ENCODE measurements around the gene SEC31B.

Gene SEC31B

DNA sequence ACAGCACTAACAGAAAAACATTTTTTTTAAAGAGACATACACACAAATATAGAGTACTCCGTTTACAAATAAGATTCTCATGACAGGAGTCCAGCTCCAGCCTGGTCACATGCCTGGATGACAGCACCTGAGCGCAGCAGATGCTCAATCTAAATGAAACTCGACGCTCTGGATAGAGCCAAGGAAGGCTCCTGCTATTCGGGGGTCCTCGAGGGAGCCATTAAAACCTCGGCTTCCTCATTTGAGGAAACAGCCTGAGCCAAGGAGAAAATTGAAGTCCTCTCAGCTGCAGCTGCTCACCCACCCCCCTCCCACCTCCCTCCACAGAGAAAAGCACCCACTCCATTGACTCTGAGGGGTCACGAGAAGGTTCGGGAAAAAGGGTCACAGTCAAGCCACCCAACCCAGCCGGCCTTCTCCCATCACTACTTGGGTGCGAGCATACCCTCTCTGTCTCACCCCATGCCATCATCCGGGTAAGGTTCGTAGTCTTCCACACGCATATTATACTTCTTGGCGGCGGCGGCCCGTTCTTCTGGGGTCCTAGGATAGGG lies 9.3 kb upstream of the SEC31B start:
- peak in 5 of 56 donors; percentile 12 to 37 (median 34) for DNase-seq

DNA sequence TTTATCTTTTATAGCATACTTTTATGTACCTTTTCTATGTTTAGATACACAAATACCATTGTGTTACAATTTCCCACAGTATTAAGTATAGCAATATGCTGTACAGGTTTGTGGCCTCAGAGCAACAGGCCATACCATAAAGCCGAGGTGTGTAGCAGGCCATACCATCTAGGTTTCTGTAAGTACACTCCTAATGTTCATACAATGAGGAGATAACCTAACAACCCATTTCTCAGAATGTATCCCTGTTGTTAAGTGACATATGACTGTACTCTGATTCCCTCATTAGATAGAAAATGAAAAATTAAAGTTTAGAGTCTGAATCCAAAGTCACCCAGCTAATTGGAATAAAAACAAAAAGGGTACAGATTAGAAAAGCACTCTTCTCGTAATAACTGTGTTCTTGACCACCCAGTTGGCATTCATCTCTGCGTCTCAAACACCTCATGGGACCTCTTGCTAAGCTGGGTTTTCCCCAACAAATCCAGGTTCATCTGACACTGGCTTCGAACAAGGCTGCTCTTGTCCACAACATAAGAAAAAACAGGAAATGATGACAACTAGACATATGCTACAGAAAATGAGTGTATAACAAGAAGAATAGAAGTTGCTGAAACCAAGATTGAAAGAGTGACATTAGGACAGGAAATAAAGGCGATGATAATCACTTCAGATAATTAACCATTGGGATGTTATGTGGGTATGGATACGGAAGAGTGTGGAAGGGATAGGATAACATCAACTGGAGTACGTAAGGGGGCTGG lies 8.6 kb upstream of the SEC31B start:
- DNase-seq = no peak

DNA sequence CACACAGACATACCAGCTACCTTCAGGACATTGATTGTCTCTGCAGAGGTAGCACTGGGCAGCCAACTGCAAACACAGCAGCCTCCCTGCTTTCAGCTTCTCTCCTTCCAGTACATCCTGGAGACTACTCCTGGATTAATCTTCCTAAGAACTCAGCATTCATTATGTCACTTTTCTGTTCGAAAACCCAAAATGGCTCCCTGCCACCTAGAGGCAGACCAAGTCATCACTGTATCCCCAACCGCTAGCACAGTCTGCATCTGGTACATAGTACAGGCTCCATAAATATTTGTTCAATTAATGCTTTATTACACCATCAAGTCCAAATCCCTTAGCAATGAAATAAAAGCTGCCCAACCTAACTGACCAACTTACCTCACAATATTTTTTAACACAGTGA lies 5.0 kb upstream of the SEC31B start:
- DNase-seq = no peak

DNA sequence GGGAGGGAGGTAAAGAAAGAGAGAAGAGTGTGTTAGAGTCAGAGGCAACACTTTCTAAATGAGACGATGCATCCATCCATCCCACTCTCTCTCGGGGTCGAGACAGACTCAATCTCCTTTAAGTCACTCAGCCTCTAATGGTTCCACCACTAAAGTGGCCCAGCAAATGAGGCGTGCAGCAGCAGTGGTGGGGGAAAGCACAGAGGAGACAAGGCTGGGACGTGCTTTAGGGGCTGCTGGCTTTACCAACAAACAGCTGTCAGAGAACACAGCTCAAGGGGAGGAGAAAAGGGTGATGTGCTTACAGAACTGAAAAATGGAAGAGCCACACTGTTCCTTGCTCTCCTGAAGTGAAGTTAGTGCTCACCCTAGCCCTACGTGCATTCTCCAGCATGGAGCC lies 4.5 kb upstream of the SEC31B start:
- no peak for DNase-seq

DNA sequence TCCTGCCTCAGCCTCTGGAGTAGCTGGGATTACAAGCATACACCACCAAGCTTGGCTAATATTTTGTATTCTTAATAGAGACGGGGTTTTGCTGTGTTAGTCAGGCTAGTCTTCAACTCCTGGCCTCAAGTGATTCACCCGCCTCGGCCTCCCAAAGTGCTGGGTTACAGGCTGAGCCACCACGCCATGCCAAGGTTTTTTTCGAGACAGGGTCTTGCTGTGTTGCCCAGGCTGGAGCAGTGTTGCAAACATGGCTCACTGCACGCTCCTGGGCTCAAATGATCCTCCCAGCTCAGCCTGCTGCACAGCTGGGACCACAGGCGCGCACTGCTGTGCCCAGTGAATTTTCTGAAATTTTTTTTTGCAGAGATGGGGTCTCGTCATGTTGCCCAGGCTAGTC lies 3.3 kb upstream of the SEC31B start:
- no peak for DNase-seq

DNA sequence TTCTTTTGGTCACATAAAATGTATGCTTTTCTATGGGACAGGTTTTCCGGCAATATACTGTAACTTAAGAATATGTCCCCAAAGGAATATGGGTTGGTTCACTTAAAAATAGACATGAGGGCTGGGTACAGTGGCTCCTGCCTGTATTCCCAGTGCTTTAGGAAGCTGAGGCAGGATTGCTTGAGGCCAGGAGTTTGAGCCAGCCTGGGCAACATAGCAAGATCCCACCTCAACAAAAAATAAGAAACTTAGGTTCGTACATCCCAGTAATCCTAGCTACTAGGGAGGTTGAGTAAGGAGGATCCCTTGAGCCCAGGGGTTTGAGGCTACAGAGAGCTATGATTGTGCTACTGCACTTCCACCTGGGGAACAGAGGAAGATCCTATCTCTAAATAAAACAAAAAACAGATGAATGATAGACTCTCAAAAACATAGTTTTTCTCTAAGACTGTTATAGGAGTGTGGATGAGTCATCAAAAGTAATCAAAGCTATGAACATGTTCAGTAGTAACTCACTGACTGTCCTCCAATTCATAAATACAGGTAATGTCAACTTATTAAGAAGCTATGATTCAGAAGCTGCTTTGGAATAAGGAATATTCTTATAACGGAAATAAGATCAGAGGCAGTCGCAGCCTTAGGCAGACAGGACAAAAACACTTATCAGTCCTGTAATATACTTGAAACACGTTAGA lies 2.6 kb upstream of the SEC31B start:
- no peak for DNase-seq

DNA sequence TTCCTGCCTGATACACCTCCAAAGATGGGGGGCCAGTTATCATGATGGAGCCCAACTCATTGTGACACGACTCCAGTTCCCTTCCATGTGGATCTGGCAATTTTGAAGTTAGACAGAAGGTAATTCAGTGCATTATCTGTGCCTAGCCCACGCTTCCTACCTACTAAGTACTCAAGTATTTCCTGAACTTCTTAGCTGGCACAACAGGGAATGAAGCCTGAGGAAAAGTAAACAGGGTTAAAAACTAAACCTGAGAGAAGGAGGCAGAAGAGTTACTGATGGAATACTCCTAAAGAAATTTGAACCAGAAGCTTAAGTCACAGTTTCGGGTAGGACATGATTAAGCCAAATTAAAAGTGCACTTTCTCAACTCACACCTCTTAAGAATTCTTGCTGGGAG lies 1.1 kb upstream of the SEC31B start:
- DNase-seq = no peak

DNA sequence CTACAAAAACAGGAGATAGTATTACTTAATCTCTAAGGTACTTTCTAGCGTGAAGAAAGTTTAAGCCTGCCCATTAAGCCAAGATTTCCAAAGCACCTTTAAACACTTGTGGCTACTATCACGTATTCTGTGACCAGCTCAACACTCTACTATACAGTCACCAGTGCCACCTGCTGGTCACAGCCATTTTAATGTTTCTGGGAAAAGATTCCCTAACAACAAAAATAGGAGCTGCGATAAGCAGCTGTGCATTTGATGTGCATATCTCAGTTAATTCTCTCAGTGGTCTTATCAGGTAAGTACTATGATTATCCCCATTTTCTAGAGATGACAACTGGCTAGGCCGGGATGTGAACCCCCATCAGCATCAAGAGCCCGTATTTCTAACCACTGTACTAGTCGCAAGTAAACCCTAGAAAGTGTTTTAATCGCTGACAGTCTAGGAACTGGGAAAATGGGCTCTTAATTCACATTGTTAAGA lies 860 bp downstream of the SEC31B start:
- peak in 40 of 56 donors; percentile 3 to 83 (median 28) for DNase-seq

DNA sequence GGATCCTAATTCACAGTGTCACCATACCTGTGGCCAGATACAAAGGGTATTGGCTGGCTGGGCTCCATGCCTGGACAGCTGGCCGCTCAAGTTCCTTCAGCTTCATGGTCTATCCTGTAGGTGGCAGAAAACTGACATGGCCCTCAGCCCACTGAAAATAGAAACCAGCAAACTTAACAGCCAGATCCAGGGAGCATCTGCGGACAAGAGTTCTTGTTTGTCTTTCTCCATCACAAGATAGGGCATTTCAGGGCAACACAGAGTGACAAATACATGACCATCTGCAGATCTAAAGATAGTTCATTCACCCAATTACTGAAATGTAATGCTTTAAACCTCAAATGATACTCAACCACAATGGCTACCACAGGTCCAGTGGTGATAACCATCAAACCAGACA lies 2.8 kb downstream of the SEC31B start:
- DNase-seq = no peak

DNA sequence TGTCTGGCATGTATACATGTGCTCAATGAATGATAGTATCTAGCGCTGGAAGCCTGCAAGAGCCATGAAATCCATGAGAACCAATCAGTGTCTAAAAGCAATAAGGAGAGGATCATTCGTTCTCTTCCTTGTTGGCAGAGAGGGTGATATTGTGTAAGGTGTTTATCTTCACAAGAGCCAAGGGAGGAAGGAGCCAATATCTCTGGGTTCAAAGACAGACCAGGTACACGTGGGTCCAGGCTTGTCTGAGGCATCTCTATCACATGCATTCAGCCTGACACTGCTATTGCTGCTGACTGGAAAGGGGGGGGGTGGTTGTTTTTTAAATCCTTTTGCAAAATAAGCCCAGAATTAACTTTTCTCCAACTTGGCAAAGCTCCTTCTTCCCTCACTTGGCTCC lies 4.0 kb downstream of the SEC31B start:
- no peak for DNase-seq

DNA sequence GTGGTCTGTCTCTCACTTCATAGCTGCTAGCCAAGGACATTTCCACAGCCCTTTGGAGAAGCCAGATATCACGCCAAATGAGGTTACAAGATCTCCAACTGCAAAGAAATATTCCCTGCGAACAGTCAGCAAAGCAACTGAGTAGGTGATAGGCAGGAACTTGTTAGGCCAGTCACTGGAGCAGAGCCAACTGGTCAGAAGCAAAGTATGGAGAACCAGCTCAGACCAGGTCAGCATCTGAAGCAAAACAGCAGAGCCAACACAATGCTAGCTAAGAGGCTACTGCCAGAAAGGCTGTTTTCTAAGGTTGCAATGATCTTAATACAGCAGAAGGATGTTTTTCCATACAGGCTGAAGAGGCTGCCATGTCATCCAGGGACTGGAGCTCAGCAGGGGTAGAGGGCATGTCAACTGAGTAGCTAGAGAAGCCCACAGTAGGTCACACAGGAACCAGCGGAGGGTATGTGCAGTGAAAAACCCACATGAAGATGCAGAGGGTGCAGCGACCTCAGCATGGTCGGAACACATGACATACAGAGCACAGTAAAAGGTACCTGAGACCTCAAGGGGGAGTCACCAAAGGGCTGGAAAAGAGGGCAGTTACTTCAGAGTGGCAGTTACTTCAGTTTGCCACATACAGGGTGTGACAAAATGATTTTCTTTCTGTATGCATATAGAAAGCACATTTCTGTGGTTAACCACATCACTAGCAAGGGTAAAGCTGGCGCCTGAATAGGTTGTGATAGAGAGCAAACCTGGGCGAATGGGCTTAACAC lies 8.9 kb downstream of the SEC31B start:
- no peak for DNase-seq

DNA sequence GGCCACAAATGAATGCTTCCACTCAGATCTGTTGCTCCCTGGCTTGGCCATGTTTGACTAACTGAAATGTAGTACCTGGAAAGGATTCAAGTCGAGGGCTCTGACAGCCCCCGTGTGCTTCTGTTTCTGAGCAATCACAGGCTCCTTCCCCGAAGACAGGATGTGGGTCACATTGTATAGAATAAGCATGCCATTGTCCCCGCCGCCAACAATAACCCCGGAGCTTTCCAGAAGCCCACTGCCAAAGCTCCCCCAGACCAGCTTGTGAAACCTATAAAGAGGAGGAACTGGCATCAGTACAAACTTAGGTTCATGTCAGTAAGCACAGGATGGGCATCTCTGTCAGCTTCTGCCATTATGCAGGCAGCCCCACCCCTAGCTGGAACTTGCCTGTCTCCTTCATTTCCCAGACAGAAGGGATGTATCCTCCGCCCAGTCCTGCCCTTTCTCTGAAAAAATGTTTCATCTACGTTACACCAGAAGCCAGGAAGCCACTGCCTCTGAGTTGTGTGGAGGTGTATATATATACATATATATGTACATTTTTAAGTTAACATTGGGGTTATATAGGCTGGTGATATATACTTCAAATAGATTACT lies 10.3 kb downstream of the SEC31B start:
- DNase-seq = no peak

DNA sequence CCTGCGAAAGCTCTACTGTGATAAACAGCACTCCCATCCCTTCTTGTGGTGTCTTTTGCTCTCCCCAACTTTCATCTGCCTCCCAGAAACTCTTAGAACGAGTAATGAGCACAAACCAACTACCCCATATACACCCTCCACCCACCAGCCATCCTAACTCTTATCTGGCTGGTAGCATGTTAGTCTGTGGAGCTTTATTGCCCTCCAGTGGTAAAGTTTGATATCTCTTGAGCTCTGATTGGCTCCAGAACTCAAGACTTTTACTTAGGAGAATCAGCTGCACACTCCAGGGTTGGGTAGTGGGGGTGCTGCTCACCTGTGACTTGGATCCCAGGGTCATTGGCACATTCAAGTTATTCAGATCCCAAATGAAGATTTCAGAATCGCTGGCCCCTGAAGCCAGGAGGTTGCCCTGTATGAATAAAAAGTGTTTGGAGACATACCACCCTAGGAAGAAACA lies 10.9 kb downstream of the SEC31B start:
- no peak for DNase-seq

DNA sequence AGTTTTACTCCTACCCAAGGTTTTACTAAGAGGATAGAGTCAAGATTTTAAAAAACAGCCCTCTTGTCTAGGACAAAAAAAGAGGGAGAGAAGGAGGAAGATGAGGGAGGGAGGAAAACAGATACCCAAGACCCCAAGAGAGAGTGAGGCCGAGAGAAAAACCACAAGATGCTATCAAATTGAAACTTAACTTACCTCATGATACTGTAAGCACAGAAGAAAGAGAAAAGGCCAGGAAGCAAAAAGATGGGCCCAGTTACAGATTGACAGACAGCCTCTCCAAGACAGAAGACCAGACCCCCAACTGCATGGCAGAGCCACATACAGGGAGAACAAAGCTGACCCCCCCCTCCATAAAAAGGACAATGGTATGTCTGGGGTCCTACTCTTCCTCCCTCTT lies 11.4 kb downstream of the SEC31B start:
- no peak for DNase-seq

DNA sequence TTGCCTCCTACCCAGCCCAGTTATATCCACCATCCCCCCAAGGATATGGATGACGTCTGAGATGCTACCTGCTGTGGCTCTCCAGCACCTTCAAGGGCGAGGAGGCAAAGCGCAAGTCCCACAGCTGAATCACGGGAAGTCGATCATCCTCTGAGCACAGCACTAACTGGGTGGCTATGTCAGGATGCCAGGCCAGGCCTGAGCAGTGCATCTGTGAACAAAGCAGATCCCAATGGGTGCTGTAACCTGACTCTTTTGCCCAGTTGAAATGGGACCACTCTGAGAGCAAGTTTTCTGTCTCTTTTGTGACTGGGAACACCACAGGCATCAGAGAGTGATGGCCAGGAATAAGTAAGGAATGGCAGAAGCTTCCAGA lies 12.3 kb downstream of the SEC31B start:
- no peak for DNase-seq

DNA sequence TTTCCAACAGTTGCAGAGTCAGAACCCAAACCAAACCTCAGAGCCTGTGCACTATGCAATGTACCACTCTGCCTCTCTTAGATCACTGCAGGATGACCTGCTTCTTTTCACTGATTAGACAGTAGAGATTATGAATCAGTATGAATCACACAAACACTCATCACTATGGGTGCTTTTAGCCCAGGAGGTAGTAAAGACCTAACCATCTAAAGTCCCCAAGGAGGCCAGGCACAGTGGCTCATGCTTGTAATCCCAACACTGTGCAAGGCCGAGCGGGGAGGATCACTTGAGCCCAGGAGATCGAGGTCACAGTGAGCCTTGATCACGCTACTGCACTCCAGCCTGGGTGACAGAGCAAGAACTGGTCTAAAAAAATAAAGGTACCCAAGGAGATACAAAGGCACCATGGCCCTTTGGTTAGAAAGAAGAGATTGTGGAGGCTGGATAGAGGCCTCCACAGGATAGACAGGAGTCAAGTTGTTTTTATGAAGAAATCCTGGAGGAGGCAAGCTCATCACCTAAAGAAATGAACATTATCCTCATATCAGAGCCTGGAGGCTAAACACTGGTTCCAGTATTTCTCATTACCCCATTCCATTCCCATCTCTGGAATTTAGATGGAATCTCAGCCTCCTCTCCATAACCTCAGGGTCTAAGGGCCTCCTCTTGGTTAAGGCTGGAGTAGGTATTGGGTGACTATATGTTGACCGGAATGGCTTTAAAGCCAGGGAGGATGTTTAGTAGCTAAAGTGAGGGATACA lies 12.9 kb downstream of the SEC31B start:
- no peak for DNase-seq

DNA sequence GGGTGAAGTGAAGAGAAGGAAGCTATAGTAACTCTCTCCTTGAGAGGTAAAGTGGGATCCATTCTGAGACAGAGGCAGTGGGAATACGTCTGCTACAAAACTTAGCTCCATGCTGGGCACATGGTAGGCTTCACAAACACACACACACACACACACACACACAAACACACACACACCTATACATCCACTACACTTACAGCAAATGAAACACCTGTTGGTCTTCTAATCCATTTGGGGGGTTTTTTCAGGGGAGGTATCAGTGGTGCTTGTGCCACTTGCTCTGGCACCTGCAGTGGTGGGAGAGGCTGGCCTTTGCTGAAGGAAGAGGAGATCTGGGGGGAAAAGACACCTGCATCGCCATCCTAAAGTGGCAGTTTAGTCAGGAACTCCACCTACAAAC lies 14.5 kb downstream of the SEC31B start:
- no peak for DNase-seq

DNA sequence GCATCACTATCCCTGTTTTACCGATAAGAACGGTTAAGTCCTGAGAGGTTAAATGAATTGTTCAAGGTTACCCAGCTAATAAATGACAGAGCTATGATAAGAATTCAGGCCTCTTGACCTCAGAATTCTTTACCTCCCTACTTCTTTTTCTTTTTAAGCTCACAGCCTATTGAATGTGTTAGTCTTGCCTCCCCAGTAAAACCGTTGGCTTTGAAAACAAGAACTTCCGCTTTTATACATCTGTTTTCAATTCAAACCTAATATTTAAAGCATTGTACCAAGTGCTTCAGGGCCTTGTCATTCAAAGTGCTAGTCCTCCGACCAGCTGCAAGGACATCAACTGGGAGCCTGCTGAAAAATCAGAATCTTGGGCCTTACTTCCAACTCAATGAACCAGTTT lies 15.6 kb downstream of the SEC31B start:
- DNase-seq = no peak

DNA sequence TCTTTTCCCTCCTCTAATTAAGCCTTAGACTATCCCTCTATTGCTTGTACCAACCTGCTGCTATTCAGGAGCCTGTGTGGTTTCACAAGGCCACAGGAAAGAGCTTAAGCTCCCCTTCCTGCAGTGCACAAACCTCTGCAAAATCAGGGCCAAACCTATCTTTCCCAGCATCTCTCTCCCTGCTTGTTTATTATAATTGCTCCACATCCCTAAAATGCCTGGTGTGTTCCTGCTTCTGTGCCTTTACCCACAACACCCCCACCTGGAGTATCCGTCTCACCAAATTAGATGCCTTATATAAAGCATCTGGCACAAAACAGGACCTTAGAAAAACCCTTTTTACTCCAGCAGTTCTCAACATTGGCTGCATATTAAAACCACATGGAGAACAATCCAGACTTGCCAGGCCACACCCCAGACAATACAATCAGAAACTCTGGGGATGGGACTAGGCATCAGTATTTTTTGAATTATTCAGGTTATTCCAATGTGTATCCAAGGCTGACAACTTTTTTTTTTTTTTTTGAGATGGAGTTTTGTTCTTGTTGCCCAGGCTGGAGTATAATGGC lies 16.7 kb downstream of the SEC31B start:
- DNase-seq = no peak

DNA sequence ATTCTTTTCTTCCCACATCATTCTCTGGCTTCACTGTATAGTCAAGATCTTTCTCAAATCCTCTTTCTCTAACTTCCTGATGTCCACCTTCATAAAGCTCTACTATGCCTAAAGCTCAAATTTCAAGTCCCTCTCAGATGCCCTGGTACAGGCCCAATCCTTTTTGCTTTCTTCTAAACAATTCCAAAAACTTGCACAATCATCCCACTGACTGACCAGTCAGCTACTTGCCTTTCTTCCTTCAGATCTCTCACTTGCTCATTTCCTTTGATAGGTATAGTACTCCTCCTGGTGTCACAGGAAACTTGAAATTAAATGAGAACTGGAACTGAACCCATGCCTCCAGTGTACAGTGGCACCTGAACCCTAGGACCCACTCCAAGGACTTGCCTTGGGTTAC lies 18.2 kb downstream of the SEC31B start:
- DNase-seq = no peak

Data from amygdala (tissue), 56 donors.